SK-MEL-5 (cell line): ENCODE data around the gene PDCD10. TPM values are rescaled to one million over a fixed set of nuclear protein-coding genes. Genes with fewer than 3 reads are reported as not detected.

Experiments used
- DNase-seq: peaks from one replicate; pipeline ENCODE4 v3.0.0-alpha.2; 2016; ENCODE audit warnings: low read depth, low spot score
- in situ Hi-C: cut with HindIII; loops from 2 replicates; pipeline ENCODE4 v1.10.0; 2016; ENCODE audit warnings: low sequenced_read_pairs, high pct_unique_total_duplicates, low pct_unique_long_range_greater_than_20kb
- small RNA-seq, 2 experiments: library from RNA; depleted of rRNA; stranded (forward); fragments of <200 nt; gene quantifications; one replicate each; pipeline ENCODE3, GENCODE V24; 2014
- total RNA-seq: library from RNA; depleted of rRNA; stranded (reverse); fragments of >200 nt; shearing (Covaris generic); gene quantifications from 2 replicates; pipeline ENCODE4 v1.2.3, GENCODE V29; 2014; rRNA removed

PDCD10 gene
- total RNA-seq, 1 experiment from 2014 or later = 135 TPM

DNA sequence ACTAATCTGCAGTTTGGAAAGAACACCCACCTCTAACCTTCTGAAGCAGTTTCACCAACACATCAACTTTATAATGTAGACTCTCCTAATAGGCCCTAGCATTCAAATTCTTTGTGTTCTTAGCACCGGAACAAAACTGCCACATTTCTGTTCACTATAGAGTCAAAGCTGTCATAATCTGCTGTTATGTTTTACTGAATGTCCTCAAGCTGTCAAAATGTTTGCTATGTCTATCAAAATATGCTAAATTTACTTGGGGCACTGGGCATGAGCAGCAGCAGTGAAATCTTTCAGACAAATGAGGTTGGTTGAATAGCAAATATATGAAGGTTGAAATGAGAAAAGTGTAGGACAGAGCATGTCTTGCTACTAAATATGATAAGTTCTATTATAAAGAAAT is 82.9 kb downstream of the PDCD10 start:
- no peak for DNase-seq
- in situ Hi-C loops = no loop called here

DNA sequence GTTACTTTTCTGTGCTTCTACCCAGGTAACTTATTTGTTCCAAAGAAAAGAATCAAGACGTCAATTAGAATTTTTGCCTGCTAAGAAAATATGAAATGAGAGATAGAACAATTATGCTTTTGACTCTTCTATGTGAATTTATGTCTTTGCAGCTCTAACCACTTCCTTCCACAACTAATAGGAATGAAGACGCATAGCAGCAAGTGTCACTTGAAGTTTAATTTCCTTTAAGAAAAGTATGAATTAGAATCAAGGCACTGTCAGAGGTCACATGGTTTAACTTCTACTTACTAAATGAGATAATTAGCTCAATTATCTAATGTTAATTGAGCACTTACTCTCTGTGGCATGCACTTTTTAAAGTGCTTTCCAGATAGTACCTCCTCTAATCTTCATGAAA is 84.2 kb downstream of the PDCD10 start:
- no peak for DNase-seq
- in situ Hi-C loops = no loop called here

GRCh38 chr3:167649746-167650145 is 84.9 kb downstream of the PDCD10 start:
- DNase-seq = no peak
- in situ Hi-C loops = no loop called here

GRCh38 chr3:167644611-167645010 is 90.1 kb downstream of the PDCD10 start:
- in situ Hi-C loops = no loop called here
- no peak for DNase-seq

Small RNA genes within 50 kb of the gene (small RNA-seq; reads per million reads assigned to genes)
- gene HMGN1P8 = 0 reads per million in 2 experiments

Other genes starting within 250 kb of the PDCD10 start
- gene WDR49, start 81.0 kb downstream of the PDCD10 start, total RNA-seq = not detected in 2 replicates
- 14.4 and 14.6 TPM in 2 replicates for gene SERPINI1, start 829 bp upstream of the PDCD10 start, total RNA-seq